H9 (cell line): ENCODE data around the gene RPS26. TPM values are rescaled to one million over a fixed set of nuclear protein-coding genes. Genes with fewer than 3 reads are reported as not detected.

ENCODE experiments used
- DNase-seq: peaks from one replicate; pipeline ENCODE4 v3.0.0-alpha.2; 2017
- H2AFZ ChIP-seq: one replicate; pipeline ENCODE4 v1.6.1; 2013; ENCODE audit warnings: mild to moderate bottlenecking, low read length, control low read depth, moderate library complexity
- H2AK5ac ChIP-seq: 2 replicates; pipeline ENCODE4 v1.6.1; 2013; ENCODE audit warnings: low read length, control low read depth, mixed read lengths; ENCODE audit not compliant: insufficient read length
- H2BK120ac ChIP-seq: one replicate; pipeline ENCODE4 v1.6.1; 2013; ENCODE audit warnings: low read depth, mild to moderate bottlenecking, low read length, control low read depth, inconsistent platforms; ENCODE audit not compliant: poor library complexity, severe bottlenecking
- H2BK12ac ChIP-seq: 2 replicates; pipeline ENCODE4 v1.6.1; 2013; ENCODE audit warnings: low read length, control low read depth, mixed read lengths, low read depth; ENCODE audit not compliant: insufficient read length
- H2BK15ac ChIP-seq: 2 replicates; pipeline ENCODE4 v1.6.1; 2013; ENCODE audit warnings: low read depth, low read length, control low read depth
- H2BK20ac ChIP-seq: one replicate; pipeline ENCODE4 v1.6.1; 2013; ENCODE audit warnings: low read depth, mild to moderate bottlenecking, low read length, control low read depth, inconsistent platforms; ENCODE audit not compliant: poor library complexity, severe bottlenecking
- H2BK5ac ChIP-seq: 2 replicates; pipeline ENCODE4 v1.6.1; 2013; ENCODE audit warnings: low read length, control low read depth, mixed read lengths; ENCODE audit not compliant: insufficient read length
- H3K14ac ChIP-seq: 2 replicates; pipeline ENCODE4 v1.6.1; 2013; ENCODE audit warnings: low read length, control low read depth; ENCODE audit not compliant: insufficient read depth
- H3K18ac ChIP-seq: 2 replicates; pipeline ENCODE4 v1.6.1; 2013; ENCODE audit warnings: low read depth, mild to moderate bottlenecking, mixed read lengths, low read length, control low read depth; ENCODE audit not compliant: insufficient read length
- H3K23ac ChIP-seq: 2 replicates; pipeline ENCODE4 v1.6.1; 2013; ENCODE audit warnings: low read length, control low read depth, mixed read lengths, low read depth; ENCODE audit not compliant: insufficient read length
- H3K23me2 ChIP-seq: 2 replicates; pipeline ENCODE4 v1.6.1; 2013; ENCODE audit warnings: low read depth, mild to moderate bottlenecking, mixed read lengths, low read length, control low read depth; ENCODE audit not compliant: insufficient read length, poor library complexity, severe bottlenecking
- H3K27ac ChIP-seq: 2 replicates; pipeline ENCODE4 v1.5.1; 2013; ENCODE audit warnings: low read length, control low read depth, mixed read lengths, low read depth; ENCODE audit not compliant: insufficient read length
- H3K27me3 ChIP-seq: 2 replicates; pipeline ENCODE4 v1.6.1; 2013; ENCODE audit warnings: low read length, control low read depth, inconsistent platforms; ENCODE audit not compliant: insufficient read depth
- H3K4ac ChIP-seq: 2 replicates; pipeline ENCODE4 v1.6.1; 2013; ENCODE audit warnings: low read depth, mild to moderate bottlenecking, control low read depth, inconsistent platforms, low read length, moderate library complexity
- H3K4me1 ChIP-seq: 2 replicates; pipeline ENCODE4 v1.6.1; 2013; ENCODE audit warnings: low read length, control low read depth, inconsistent platforms; ENCODE audit not compliant: insufficient read depth
- H3K4me2 ChIP-seq: 2 replicates; pipeline ENCODE4 v1.6.1; 2013; ENCODE audit warnings: low read length, control low read depth, mixed read lengths; ENCODE audit not compliant: insufficient read length, insufficient read depth
- H3K56ac ChIP-seq: 2 replicates; pipeline ENCODE4 v1.6.1; 2013; ENCODE audit warnings: low read depth, mild to moderate bottlenecking, mixed read lengths, low read length, control low read depth; ENCODE audit not compliant: insufficient read length
- H3K79me1 ChIP-seq: 2 replicates; pipeline ENCODE4 v1.6.1; 2013; ENCODE audit warnings: low read depth, mild to moderate bottlenecking, moderate library complexity, low read length, control low read depth, inconsistent platforms; ENCODE audit not compliant: insufficient read depth, poor library complexity, severe bottlenecking
- H3K79me2 ChIP-seq: 2 replicates; pipeline ENCODE4 v1.6.1; 2013; ENCODE audit warnings: low read length, control low read depth, inconsistent platforms; ENCODE audit not compliant: insufficient read depth
- H3K9ac ChIP-seq: 2 replicates; pipeline ENCODE4 v1.6.1; 2013; ENCODE audit warnings: low read length, control low read depth, mixed read lengths; ENCODE audit not compliant: insufficient read length; ENCODE audit errors: extremely low read depth
- H3K9me3 ChIP-seq: one replicate; pipeline ENCODE4 v1.6.1; 2013; ENCODE audit warnings: low read depth, low read length, inconsistent platforms; ENCODE audit not compliant: control insufficient read depth
- H3T11ph ChIP-seq: one replicate; pipeline ENCODE4 v1.6.1; 2013; ENCODE audit warnings: mild to moderate bottlenecking, low read length, control low read depth, inconsistent platforms
- H4K20me1 ChIP-seq: one replicate; pipeline ENCODE4 v1.6.1; 2013; ENCODE audit not compliant: control insufficient read depth, insufficient read length, insufficient read depth
- H4K5ac ChIP-seq: 2 replicates; pipeline ENCODE4 v1.6.1; 2013; ENCODE audit warnings: low read depth, mild to moderate bottlenecking, mixed read lengths, low read length, control low read depth; ENCODE audit not compliant: insufficient read length
- H4K8ac ChIP-seq: replicated peaks from 2 replicates; pipeline ENCODE4 v1.6.1; 2013; ENCODE audit warnings: low read length, control low read depth, mixed read lengths, low read depth; ENCODE audit not compliant: insufficient read length
- H4K91ac ChIP-seq: 2 replicates; pipeline ENCODE4 v1.6.1; 2013; ENCODE audit warnings: low read depth, mild to moderate bottlenecking, moderate library complexity, mixed read lengths, low read length, control low read depth; ENCODE audit not compliant: insufficient read length
- H3K27ac Mint-ChIP-seq, 3 experiments: 2 replicates in 2 of 3; 3 replicates in 1 of 3; pipeline ENCODE4 v1.8.0; 2020 to 2021; ENCODE audit warnings: mixed read lengths in 3 of 3, mild to moderate bottlenecking in 1 of 3, moderate library complexity in 1 of 3
- H3K27me3 Mint-ChIP-seq: 2 replicates; pipeline ENCODE4 v1.8.0; 2021; ENCODE audit warnings: low read depth, mild to moderate bottlenecking, moderate library complexity, mixed read lengths
- H3K36me3 Mint-ChIP-seq, 3 experiments: 2 replicates in 2 of 3; 3 replicates in 1 of 3; pipeline ENCODE4 v1.8.0; 2020 to 2021; ENCODE audit warnings: low read depth in 3 of 3, mixed read lengths in 3 of 3; ENCODE audit not compliant: insufficient read depth in 1 of 3
- H3K4me1 Mint-ChIP-seq, 2 experiments: 2 replicates each; pipeline ENCODE4 v1.8.0; 2020; ENCODE audit warnings: mixed read lengths in 2 of 2
- H3K4me3 Mint-ChIP-seq, 2 experiments: 2 replicates in 1 of 2; 3 replicates in 1 of 2; pipeline ENCODE4 v1.8.0; 2020 to 2021; ENCODE audit warnings: mild to moderate bottlenecking in 2 of 2, mixed read lengths in 2 of 2, moderate library complexity in 1 of 2
- H3K9me3 Mint-ChIP-seq, 2 experiments: 2 replicates in 1 of 2; 3 replicates in 1 of 2; pipeline ENCODE4 v1.8.0; 2020; ENCODE audit warnings: mild to moderate bottlenecking in 2 of 2, mixed read lengths in 2 of 2, moderate library complexity in 1 of 2
- CTCF ChIP-seq: fragments of 200-600 bp; sonication (generic); conservative IDR thresholded peaks from 3 replicates; pipeline ENCODE4 v1.8.0; 2021; ENCODE audit warnings: antibody characterized with exemption, mild to moderate bottlenecking
- WGBS: extraction: QIAGEN DNeasy Blood & Tissue Kit; methylation state at CpG from one replicate; pipeline ENCODE4 v1.1.7; 2013; ENCODE audit warnings: missing lambda C conversion rate, low lambda C conversion rate, mixed read lengths; ENCODE audit not compliant: insufficient read length; ENCODE audit errors: extremely low coverage; 5-methylcytosine and 5-hydroxymethylcytosine counted together
- total RNA-seq: library from RNA; stranded (reverse); gene quantifications from 2 replicates; pipeline ENCODE4 v1.2.1, GENCODE V29; 2021

The RPS26 gene
- total RNA-seq, 1 experiment from 2014 or later, result 51.9 TPM

- H4K5ac ChIP-seq, result no peak overlapping the region
- DNase-seq, result no peak
- no CpG with 5 or more reads among the region's 1 CpG for WGBS
- no peak overlapping the region for H3K14ac ChIP-seq
- no peak overlapping the region for H3K56ac ChIP-seq
- no peak overlapping the region for H4K8ac ChIP-seq
- no peak overlapping the region for H2AK5ac ChIP-seq
- H3K79me1 ChIP-seq, result no peaks in the 10 kb centered on the region
- TF ChIP-seq CTCF, result no peak
- H3K9ac ChIP-seq, result no peak overlapping the region
- H2AFZ ChIP-seq, result no peak overlapping the region
- H3K27me3 ChIP-seq, result no peaks in the 10 kb centered on the region
- H2BK120ac ChIP-seq, result no peak overlapping the region
- H3K9me3 ChIP-seq, result no peaks in the 10 kb centered on the region
- Mint-ChIP-seq H3K27me3 (no peaks in the 10 kb centered on the region), H3K9me3 (no peaks in the 10 kb centered on the region), H3K36me3 (peaks cover 25 to 79% (median 62%) of the 10 kb centered on the region in 3 experiments; a peak in 6 of 7 replicates), H3K4me1 (no peaks in the 10 kb centered on the region), H3K4me3 (no peak overlapping the region), H3K27ac (no peak overlapping the region)
- H2BK12ac ChIP-seq, result no peak overlapping the region
- H3K23me2 ChIP-seq, result no peaks in the 10 kb centered on the region
- H2BK20ac ChIP-seq, result no peak overlapping the region
- H4K91ac ChIP-seq, result no peak overlapping the region
- H3K79me2 ChIP-seq, result no peaks in the 10 kb centered on the region
- H3K27ac ChIP-seq, result no peak overlapping the region
- no peak overlapping the region for H3T11ph ChIP-seq
- H2BK5ac ChIP-seq, result no peak overlapping the region
- H2BK15ac ChIP-seq, result no peak overlapping the region
- H3K4me2 ChIP-seq, result no peak overlapping the region
- H3K4ac ChIP-seq, result no peak overlapping the region
- H4K20me1 ChIP-seq, result no peaks in the 10 kb centered on the region
- H3K23ac ChIP-seq, result no peak overlapping the region
- no peak overlapping the region for H3K18ac ChIP-seq
- H3K4me1 ChIP-seq, result no peaks in the 10 kb centered on the region
These were observed 9.7 kb upstream of the RPS26 start for GRCh38 chr12:56031987-56032386.
